Upper lobe of left lung (tissue), 4 donors: Measurements from ENCODE around the gene COL18A1.

Experiments used
- EP300 ChIP-seq, 4 donors: sonication (generic); formaldehyde crosslinking; IDR thresholded peaks; one replicate each; pipeline ENCODE4 v1.5.1; 2017; ENCODE audit warnings: antibody characterized with exemption in 4 of 4, control low read depth in 2 of 4
- POLR2A ChIP-seq, 4 donors: fragments of 450-650 bp; IDR thresholded peaks; one replicate each; pipeline ENCODE4 v1.5.1; 2016 to 2017; ENCODE audit warnings: antibody characterized with exemption in 4 of 4, mild to moderate bottlenecking in 2 of 4
- TF ChIP-seq, protein P1 (sequence below), 6 experiments: fragments of 450-650 bp in 4 of 6; fragments of 200-600 bp in 2 of 6; sonication (generic) in 2 of 6; IDR thresholded peaks; one replicate each; pipeline ENCODE4 v1.5.1; 2016 to 2019; ENCODE audit warnings: antibody characterized with exemption in 6 of 6

GRCh38 chr21:45499201-45499750, 94.3 kb downstream of the COL18A1 start:
- TF ChIP-seq, protein P1, sequence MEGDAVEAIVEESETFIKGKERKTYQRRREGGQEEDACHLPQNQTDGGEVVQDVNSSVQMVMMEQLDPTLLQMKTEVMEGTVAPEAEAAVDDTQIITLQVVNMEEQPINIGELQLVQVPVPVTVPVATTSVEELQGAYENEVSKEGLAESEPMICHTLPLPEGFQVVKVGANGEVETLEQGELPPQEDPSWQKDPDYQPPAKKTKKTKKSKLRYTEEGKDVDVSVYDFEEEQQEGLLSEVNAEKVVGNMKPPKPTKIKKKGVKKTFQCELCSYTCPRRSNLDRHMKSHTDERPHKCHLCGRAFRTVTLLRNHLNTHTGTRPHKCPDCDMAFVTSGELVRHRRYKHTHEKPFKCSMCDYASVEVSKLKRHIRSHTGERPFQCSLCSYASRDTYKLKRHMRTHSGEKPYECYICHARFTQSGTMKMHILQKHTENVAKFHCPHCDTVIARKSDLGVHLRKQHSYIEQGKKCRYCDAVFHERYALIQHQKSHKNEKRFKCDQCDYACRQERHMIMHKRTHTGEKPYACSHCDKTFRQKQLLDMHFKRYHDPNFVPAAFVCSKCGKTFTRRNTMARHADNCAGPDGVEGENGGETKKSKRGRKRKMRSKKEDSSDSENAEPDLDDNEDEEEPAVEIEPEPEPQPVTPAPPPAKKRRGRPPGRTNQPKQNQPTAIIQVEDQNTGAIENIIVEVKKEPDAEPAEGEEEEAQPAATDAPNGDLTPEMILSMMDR (IDR thresholded peaks at IDR 0.05) = no peak
- no peak for TF ChIP-seq POLR2A (IDR thresholded peaks at IDR 0.05)
- no peak for TF ChIP-seq EP300 (IDR thresholded peaks at IDR 0.05)
